ENCODE data around the gene CDK14.

DNA sequence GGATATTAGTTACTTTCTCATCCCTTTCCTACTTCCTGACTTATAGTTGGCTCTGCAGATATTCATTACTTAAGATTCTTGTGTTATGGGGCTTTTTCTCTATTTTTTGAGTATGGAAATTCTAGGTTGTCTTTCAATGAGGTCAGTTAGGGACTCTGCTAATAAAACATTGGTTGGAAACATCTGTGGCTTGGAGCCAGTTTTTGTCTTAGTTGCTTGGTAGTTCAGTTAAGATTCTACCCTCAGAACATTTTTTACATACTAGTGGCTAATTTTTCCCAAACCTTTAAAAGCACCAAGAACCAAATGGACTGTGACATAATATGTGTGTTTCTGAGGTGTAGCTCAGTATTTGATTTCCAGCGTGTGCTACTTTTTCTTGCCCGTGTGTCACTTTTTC lies 362.5 kb downstream of the CDK14 start:
- TF ChIP-seq RAD21 (IDR thresholded peaks at IDR 0.05 in 1 of 2, conservative IDR thresholded peaks at IDR 0.05 in 1 of 2; ENCODE audit: low read depth in 2 of 2, low read length in 2 of 2) (no peak), RFX5 (IDR thresholded peaks at IDR 0.05; ENCODE audit: borderline replicate concordance, low read depth, low read length) (no peak), POLR2AphosphoS5 (IDR thresholded peaks at IDR 0.05; ENCODE audit: low read depth, low read length) (no peak)
- TF ChIP-seq, protein P1, sequence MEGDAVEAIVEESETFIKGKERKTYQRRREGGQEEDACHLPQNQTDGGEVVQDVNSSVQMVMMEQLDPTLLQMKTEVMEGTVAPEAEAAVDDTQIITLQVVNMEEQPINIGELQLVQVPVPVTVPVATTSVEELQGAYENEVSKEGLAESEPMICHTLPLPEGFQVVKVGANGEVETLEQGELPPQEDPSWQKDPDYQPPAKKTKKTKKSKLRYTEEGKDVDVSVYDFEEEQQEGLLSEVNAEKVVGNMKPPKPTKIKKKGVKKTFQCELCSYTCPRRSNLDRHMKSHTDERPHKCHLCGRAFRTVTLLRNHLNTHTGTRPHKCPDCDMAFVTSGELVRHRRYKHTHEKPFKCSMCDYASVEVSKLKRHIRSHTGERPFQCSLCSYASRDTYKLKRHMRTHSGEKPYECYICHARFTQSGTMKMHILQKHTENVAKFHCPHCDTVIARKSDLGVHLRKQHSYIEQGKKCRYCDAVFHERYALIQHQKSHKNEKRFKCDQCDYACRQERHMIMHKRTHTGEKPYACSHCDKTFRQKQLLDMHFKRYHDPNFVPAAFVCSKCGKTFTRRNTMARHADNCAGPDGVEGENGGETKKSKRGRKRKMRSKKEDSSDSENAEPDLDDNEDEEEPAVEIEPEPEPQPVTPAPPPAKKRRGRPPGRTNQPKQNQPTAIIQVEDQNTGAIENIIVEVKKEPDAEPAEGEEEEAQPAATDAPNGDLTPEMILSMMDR (IDR thresholded peaks at IDR 0.05; ENCODE audit: control extremely low read depth in 1 of 3, insufficient read depth in 1 of 3, low read depth in 1 of 3, low read length in 3 of 3): no peak
